Activated effector memory CD4-positive, alpha-beta T cell treated with Interleukin-2 at 50 U/mL for 16 hours (primary cell): ENCODE results near the gene GSTM4.
"Not testable (repeated sequence)": the region's sequence is repeated elsewhere in the genome, so short reads cannot be mapped to it uniquely, and the experiment has no call there.

Experiments
- DNase-seq: peaks from one replicate; pipeline ENCODE4 v3.0.0-alpha.2; 2020

Gene GSTM4

DNA sequence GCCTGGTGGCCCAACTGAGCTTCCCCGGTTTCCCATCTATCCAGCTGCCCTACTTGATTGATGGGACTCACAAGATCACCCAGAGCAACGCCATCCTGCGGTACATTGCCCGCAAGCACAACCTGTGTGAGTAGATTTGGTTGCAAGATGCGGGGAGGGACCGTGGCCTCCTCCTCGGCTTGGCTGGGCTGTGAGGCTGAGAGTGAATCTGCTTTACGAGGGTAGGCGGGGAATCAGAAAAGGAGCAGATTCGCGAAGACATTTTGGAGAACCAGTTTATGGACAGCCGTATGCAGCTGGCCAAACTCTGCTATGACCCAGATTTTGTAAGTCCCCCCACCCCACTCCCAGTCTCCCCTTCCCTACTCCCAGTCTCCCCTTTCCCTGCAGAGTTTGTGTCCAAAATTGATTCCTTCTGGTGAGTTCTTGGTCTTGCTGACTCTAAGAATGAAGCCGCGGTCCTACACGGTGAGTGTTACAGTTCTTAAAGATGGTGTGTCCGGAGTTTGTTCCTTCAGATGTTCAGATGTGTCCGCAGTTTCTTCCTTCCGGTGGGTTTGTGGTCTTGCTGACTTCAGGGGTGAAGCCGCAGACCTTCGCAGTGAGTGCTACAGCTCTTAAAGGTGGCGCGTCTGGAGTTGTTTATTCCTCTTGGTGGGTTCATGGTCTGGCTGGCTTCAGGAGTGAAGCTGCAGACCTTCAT, 13.5 kb downstream of the GSTM4 start:
- no peak for DNase-seq

DNA sequence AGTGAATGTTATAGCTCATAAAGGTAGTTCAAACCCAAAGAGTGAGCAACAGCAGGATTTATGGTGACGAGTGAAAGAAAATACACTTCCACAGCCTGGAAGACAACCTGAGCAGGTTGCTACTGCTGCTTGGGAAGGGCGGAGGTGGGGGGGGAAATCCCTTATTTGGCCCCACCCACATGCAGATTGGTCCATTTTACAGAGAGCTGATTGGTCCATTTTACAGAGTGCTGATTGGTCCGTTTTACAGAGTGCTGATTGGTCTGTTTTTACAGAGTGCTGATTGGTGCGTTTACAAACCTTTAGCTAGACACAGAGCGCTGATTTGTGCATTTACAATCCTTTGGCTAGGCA, 14.0 kb downstream of the GSTM4 start:
- DNase-seq = not testable (repeated sequence)

DNA sequence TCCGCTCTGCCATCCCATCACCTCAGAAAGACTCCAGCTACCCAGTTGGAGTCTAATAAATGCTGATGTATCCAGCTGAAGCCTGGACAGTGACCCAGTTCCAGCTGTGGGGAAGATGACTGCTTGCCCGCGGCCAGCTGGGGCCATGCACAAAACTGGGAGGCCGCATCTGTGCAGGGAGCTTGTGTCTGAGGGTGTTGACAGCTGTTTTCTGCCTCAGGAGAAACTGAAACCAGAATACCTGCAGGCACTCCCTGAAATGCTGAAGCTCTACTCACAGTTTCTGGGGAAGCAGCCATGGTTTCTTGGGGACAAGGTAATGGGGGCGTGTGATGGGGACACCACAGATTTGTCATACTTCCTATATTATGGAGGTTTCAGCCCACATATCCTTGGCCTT, 15.2 kb downstream of the GSTM4 start:
- DNase-seq = no peak

DNA sequence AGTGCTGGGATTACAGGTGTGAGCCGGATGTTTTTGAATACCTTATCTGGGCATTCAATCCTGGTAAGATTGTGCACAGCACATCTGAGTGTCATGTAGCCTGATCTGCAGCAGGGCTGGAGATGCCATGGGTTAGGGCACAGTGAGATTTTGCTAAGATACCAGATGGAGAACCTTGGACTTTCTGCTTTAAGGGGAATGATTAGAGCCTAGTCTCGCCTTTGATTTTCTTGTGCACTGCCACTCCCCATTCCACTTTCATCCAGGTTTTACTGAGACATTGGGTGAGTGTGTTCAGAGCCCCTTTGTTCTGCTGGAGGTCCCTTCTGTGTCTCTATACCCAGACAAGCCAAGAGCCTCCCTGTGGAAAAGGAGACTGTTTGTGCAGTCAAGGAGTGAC, 18.0 kb downstream of the GSTM4 start:
- not testable (repeated sequence) for DNase-seq

DNA sequence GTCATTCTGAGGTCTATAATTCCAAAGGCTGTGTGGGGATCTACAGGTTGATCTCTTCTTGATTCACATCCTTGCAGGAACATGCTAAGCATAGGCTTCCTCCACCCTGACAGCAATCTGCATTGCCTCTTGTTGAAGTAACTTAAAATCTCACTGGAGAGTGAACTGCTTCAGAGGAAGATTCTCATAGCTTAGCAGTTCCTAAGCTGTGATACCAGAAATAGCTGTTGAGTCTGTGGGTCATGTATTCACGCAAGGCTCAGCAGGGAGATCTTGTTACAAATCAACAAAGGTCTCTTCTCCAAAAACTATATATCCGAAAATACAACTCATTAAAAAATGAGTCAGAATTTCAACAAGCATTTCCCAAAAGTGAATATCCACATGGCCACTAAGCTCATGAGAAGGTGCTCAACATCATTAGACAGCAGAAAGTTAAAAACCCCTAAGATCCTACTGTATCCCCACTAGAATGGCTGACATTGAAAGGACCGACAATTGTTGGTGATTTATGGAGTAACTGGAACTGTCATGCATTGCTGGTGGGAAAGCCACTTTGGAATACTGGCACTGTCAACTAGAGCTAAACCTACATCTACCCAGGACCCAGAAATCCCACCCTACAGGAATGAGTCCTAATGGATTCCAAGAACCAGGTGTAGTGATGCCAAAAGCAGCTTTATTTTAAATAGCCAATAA, 20.9 kb downstream of the GSTM4 start:
- not testable (repeated sequence) for DNase-seq

DNA sequence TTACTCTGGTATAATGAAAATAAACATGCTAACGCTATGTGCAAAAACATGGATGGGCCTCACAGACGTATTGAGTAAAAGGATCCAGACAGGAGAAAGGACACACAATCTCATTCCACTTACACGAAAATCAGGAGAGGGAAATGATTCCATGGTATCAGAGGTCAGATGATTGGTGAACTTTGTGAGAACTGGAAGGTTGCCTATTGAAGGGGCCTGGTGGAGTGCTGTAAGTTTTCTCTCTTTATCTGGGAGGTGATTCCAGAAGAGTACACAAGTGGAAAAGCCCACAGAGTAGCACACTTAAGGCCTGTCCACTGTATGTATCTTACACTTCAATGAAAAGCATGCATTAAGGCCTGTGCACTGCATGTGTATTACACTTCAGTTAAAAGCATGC, 21.6 kb downstream of the GSTM4 start:
- DNase-seq = no peak

DNA sequence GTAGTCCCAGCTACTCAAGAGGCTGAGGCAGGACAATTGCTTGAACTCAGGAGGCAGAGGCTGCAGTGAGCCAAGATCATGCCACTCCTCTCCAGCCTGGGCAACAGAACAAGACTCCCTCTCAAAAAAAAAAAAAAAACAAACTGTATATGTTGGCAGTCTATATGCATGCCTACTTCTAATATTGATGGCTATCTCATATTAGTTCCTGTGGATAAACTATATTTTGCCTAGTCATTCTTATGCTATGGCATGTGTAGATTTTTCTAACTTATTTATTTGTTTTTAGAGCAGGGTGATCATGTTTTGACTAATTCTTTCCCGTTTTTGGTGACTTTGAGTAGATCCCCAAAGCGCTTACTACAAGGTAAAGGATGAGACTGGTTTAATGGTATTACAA, 22.7 kb downstream of the GSTM4 start:
- not testable (repeated sequence) for DNase-seq

DNA sequence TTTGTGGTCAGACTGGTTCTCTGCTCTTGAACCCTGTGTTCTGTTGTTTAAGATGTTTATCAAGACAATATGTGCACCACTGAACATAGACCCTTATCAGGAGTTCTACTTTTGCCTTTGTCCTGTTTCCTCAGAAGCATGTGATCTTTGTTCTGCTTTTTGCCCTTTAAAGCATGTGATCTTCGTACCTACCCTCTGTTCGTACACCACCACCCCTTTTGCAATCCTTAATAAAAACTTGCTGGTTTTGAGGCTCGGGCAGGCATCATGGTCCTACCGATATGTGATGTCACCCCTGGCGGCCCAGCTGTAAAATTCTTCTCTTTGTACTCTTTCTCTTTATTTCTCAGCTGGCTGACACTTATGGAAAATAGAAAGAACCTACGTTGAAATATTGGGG, 28.9 kb downstream of the GSTM4 start:
- DNase-seq = not testable (repeated sequence)

DNA sequence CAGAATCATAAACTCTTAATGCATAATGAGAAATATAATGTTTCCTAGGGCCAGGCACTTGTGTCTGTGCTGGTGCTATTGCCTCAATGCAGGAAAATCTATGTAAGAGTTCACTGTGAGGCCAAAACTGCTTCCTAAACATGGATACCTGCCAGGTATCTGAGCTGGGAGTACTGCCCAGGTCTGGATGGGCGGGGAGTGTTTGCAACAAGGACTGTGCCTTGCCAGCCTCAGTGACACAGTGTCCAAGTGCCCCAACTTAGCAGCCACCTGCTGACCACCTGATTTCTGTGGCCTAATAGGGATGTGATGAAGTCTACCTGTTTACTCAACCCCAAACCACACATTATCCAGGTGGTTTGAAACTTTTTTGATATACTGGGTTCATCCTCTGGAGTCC, 29.5 kb downstream of the GSTM4 start:
- DNase-seq = not testable (repeated sequence)

DNA sequence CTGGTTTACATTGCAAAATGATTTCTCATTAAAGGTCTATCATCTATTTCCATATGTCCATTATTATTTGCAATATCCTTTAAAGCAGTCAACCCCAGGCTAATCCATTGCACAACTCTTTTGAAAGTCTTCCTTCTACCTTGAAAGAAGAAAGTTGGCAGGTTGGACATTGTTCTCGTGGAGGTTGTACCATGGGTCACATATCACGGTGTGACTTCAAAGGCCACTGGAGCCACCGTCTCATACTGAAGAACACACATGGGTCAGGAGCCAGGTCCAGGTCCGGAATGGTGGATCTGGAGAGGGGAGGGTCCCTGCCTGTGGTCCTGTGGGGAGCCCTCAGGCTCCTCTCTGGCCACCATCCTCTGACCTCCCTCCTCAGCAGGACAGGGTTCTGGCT, 30.0 kb downstream of the GSTM4 start:
- not testable (repeated sequence) for DNase-seq

DNA sequence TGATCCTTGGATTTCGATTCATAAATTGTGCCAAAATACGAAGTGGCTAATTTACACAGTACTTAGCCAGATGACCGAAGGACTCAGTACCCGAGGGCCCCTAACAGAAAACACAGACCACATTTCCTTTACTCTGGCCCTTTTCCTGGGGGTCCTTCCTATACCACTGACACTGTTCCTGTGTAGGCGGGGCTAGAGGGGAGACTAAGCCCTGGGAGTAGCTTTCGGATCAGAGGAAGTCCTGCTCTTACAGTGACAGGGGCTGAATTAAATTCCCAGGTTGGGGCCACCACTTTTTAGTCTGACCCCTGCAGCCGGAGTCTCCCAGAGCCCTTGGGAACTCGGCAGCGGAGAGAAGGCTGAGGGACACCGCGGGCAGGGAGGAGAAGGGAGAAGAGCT, 31.2 kb downstream of the GSTM4 start:
- not testable (repeated sequence) for DNase-seq

DNA sequence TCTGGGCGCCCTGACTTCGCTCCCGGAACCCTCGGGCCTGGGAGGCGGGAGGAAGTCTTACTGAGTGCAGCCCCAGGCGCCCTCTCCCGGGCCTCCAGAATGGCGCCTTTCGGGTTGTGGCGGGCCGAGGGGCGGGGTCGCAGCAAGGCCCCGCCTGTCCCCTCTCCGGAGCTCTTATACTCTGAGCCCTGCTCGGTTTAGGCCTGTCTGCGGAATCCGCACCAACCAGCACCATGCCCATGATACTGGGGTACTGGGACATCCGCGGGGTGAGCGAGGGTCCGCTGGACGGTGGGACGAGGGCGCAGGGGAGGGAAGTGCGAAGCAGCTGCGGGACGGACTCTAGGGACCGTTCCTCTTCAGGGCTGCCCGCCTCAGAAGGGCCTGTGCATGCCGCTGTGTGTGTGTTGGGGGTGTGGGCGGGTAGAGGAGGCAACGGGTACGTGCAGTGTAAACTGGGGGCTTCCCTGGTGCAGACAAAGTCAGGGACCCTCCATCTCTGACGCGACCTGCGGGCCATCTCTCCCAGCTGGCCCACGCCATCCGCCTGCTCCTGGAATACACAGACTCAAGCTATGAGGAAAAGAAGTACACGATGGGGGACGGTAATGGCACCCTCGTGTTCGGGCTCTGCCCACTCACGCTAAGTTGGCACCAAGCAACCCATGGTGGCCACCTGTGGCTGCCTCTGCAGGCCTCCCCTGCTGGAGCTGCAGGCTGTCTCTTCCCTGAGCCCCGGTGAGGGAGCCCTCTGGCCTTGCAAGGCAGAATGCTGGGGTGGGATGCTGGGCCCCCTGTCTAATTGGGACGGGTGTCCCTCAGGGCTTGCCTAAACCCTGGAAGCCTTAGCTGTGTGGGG, 32.0 kb downstream of the GSTM4 start, which contains the start of gene GSTM1:
Gene GSTM1, plus strand, starts transcription at position 177 of the 859 bp plus-strand sequence. Its CDS starts 57 bp downstream, at position 234.
- peak; percentile 68 for DNase-seq

DNA sequence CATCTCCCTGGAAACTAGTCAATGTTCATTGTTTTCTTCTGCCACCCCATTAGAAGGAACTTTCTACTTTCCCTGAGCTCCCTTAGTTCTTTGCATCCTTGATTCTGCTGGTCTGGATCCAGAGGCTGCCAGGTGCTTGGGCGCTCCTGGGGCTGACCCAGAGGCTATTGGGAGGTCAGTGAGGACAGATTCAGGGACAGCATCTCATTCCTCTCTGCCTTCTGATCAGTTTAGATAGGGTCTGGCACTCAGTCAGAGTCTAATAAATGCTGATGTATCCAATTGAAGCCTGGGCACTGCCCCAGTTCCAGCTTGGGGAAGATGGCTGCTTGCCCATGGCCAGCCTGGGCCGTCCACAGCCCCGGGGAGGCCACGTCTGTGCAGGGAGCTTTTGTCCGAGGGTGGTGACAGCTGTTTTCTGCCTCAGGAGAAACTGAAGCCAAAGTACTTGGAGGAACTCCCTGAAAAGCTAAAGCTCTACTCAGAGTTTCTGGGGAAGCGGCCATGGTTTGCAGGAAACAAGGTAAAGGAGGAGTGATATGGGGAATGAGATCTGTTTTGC, 34.0 kb downstream of the GSTM4 start:
- no peak for DNase-seq

DNA sequence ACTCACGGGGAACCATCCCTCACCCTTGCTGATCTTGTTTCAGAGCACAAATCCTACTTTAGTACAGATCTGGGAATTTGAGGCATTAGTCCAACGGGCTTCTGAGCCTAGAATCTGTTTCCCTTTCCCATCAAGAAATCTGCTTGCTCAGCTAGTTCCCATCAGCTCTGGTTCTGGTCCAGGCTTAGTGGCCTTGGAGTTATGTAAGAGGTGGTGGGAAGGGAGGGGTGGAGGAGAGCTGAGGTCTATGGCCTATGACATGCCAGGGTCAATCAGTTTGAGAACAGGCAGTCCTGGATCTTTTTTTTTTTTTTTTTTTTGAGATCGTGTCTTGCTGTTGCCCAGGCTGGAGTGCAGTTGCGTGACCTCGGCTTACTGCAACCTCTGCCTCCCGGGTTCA, 35.9 kb downstream of the GSTM4 start:
- no peak for DNase-seq

DNA sequence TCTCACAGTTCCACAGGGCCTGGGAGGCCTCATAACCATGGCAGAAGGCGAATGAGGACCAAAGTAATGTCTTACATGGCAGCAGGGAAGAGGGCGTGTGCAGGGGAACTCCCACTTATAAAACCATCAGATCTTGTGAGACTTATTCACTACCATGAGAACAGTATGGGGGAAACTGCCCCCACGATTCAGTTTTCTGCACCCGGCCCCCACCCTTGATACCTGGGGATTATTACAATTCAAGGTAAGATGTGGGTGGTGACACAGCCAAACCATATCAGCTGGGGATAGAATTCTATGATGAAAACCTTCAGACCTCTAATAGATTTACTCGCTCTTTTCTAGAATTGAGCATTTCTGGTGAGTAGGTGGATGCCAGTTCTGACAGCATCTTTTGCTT, 38.5 kb downstream of the GSTM4 start:
- DNase-seq = not testable (repeated sequence)

DNA sequence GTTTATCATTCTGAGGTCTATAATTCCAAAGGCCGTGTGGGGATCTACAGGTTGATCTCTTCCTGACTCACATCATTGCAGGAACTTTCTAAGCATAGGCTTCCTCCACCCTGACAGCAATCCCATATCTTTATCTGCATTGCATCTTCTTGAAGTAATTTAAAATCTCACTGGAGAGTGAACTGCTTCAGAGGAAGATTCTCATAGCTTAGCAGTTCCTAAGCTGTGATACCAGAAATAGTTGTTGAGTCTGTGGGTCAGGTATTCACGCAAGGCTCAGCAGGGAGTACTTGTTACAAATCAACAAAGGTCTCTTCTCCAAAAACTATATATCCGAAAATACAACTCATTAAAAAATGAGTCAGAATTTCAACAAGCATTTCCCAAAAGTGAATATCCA, 39.2 kb downstream of the GSTM4 start:
- not testable (repeated sequence) for DNase-seq

DNA sequence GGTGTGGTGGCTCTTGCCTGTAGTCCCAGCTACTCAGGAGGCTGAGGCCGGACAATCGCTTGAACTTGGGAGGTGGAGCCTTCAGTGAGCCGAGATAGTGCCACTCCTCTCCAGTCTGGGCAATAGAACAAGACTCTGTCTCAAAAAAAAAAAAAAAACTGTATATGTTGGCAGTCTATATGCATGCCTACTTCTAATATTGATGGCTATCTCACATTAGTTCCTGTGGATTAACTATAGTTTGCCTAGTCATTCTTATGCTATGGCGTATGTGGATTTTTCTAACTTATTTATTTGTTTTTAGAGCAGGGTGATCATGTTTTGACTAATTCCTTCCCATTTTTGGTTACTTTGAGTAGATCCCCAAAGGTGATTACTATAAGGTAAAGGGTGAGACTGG, 41.2 kb downstream of the GSTM4 start:
- no peak for DNase-seq

DNA sequence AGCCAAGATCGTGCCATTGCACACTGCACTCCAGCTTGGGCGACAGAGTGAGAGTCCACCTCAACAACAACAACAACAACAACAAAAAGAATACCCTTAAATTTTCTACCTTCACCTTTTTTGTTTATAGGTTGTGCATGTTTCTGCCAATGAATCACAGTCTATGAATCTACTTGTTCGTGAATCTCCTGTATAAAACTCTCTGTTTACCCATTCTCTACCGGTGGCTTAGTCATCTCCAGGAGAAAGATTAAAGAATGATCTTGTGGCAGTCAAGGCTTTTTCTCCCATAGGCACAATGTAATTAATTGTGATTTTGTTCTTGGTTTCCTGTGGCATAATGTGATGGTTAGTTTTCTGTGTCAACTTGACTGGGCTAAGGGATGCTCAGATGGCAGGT, 42.0 kb downstream of the GSTM4 start:
- not testable (repeated sequence) for DNase-seq

DNA sequence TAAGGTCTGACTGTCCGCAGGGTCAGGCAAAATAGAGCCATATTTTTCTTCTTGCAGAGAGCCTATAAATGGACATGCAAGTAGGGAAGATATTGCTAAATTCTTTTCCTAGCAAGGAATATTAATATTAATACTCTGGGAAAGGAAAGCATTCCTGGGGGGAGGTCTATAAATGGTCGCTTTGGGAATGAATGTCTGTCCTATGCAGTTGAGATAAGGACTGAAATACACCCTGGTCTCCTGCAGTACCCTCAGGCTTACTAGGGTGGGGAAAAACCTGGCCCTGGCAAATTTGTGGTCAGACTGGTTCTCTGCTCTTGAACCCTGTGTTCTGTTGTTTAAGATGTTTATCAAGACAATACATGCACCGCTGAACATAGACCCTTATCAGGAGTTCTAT, 47.0 kb downstream of the GSTM4 start:
- not testable (repeated sequence) for DNase-seq

DNA sequence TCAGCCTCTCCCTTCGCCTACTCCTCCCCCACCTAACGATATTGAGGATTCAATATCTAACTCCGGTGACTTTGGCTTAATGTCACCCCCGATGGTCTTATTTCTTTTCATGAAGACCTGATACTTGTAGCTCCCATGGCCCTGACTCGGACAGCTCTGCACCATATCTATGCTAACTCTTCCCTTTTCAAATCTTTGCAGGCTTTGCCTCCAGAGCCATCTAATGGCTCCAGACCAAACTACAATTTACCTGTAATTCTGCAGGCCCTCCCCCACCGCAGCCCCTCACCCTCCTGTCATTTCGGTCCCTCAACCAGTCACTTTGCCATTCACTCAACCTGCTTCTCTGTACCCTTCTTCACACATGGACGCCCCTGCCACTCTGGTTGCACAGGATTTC, 48.3 kb downstream of the GSTM4 start:
- DNase-seq = no peak

DNA sequence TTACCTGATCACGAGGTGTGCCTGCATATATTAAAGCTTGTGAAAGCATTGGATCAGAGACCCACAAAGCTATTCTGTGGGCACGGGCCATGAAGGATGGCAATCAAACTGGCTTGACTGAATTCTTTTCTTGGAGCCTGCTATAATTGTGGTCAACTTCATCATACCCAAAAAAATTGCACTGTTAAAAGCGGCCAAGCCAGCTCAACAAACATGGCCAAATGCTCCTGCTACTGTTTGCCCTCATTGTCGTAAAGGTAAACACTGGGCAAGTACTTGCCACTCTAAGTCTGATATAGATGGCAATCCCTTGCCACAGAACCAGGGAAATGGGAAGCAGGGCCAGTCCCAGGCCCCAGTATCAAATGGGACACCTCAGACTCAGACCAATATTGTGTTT, 49.5 kb downstream of the GSTM4 start:
- DNase-seq = no peak

DNA sequence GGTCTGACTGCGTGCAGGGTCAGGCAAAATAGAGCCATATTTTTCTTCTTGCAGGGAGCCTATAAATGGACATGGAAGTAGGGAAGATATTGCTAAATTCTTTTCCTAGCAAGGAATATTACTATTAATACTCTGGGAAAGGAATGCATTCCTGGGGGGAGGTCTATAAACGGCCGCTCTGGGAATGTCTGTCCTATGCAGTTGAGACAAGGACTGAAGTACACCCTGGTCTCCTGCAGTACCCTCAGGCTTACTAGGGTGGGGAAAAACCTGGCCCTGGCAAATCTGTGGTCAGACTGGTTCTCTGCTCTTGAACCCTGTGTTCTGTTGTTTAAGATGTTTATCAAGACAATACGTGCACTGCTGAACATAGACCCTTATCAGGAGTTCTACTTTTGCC, 53.0 kb downstream of the GSTM4 start:
- DNase-seq = not testable (repeated sequence)

DNA sequence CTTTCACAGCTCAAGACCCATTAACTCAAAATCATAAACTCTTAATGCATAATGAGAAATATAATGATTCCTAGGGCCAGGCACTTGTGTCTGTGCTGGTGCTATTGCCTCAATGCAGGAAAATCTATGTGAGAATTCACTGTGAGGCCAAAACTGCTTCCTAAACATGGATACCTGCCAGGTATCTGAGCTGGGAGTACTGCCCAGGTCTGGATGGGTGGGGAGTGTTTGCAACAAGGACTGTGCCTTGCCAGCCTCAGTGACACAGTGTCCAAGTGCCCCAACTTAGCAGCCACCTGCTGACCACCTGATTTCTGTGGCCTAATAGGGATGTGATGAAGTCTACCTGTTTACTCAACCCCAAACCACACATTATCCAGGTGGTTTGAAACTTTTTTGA, 53.9 kb downstream of the GSTM4 start:
- DNase-seq = not testable (repeated sequence)
